Left ventricle myocardium inferior (tissue), 1 donor: ENCODE data around the gene HS6ST2. TPM values are rescaled to one million over a fixed set of nuclear protein-coding genes. Genes with fewer than 3 reads are reported as not detected.

ENCODE experiments used
- DNase-seq: peaks from one replicate; pipeline ENCODE4 v3.0.0-alpha.2; 2020
- H3K27ac ChIP-seq: fragments of 200-600 bp; replicated peaks from 2 replicates; pipeline ENCODE4 v1.8.0; 2021
- H3K27me3 ChIP-seq: fragments of 200-600 bp; 2 replicates; pipeline ENCODE4 v1.8.0; 2021; ENCODE audit warnings: low read depth
- H3K36me3 ChIP-seq: fragments of 200-600 bp; 2 replicates; pipeline ENCODE4 v1.8.0; 2021
- H3K4me1 ChIP-seq: fragments of 200-600 bp; 2 replicates; pipeline ENCODE4 v1.8.0; 2021
- H3K4me3 ChIP-seq: fragments of 200-600 bp; 2 replicates; pipeline ENCODE4 v1.8.0; 2021; ENCODE audit warnings: mild to moderate bottlenecking, moderate library complexity
- H3K9me3 ChIP-seq: fragments of 200-600 bp; replicated peaks from 2 replicates; pipeline ENCODE4 v1.8.0; 2021
- CTCF ChIP-seq: fragments of 200-600 bp; IDR thresholded peaks from 2 replicates; pipeline ENCODE4 v1.8.0; 2021; ENCODE audit warnings: antibody characterized with exemption, mild to moderate bottlenecking, borderline replicate concordance
- intact Hi-C: fragments of 100-400 bp; cut with micrococcal nuclease; formaldehyde crosslinking; loops from one replicate; pipeline ENCODE4 v1.11.0; 2022
- total RNA-seq: library from RNA; stranded (reverse); fragmentation: NEBNext Ultra II Directional; extraction: Animal tissue kit (Norgen Biotek cat#: 25700); gene quantifications from one replicate; pipeline ENCODE4 v1.2.1, GENCODE V29; 2021
- donor health status: DM: no; HTN: yes; CAD: no; lungs with severe emphysema.

HS6ST2 gene
- total RNA-seq, 1 donor from 2014 or later: 0.19 TPM

GRCh38 chrX:132613801-132614200 lies 344.6 kb downstream of the HS6ST2 start:
- Histone ChIP-seq H3K4me3 (no peak overlapping the region), H3K9me3 (no peaks in the 10 kb centered on the region), H3K36me3 (no peaks in the 10 kb centered on the region), H3K27me3 (no peaks in the 10 kb centered on the region), H3K4me1 (no peaks in the 10 kb centered on the region), H3K27ac (no peak overlapping the region)
- intact Hi-C loops: loop anchor here (10.0 kb wide), 1 partner anchor 319 kb away; no protein-coding TSS in a partner anchor
- no peak for TF ChIP-seq CTCF
- DNase-seq: no peak

- Histone ChIP-seq H3K36me3 (no peaks in the 10 kb centered on the region), H3K27ac (no peak overlapping the region), H3K9me3 (no peaks in the 10 kb centered on the region), H3K4me1 (no peaks in the 10 kb centered on the region), H3K27me3 (no peaks in the 10 kb centered on the region), H3K4me3 (no peak overlapping the region)
- intact Hi-C loops: loop anchor here (10.0 kb wide), 1 partner anchor 318 kb away; no protein-coding TSS in a partner anchor
- peak; percentile 63 for TF ChIP-seq CTCF
- DNase-seq: peak; percentile 19
Measured at GRCh38 chrX:132612821-132613564, 345.4 kb downstream of the HS6ST2 start.

- Histone ChIP-seq H3K4me1 (no peaks in the 10 kb centered on the region), H3K4me3 (no peak overlapping the region), H3K9me3 (no peaks in the 10 kb centered on the region), H3K36me3 (no peaks in the 10 kb centered on the region), H3K27ac (no peak overlapping the region), H3K27me3 (no peaks in the 10 kb centered on the region)
- intact Hi-C loops: loop anchor here (10.0 kb wide), 1 partner anchor 316 kb away; no protein-coding TSS in a partner anchor
- no peak for TF ChIP-seq CTCF
- DNase-seq: no peak
Measured at GRCh38 chrX:132610536-132610935, 347.9 kb downstream of the HS6ST2 start.

GRCh38 chrX:132609362-132609848 lies 349.0 kb downstream of the HS6ST2 start:
- Histone ChIP-seq H3K36me3 (no peaks in the 10 kb centered on the region), H3K27me3 (no peaks in the 10 kb centered on the region), H3K4me3 (no peak overlapping the region), H3K4me1 (no peaks in the 10 kb centered on the region), H3K27ac (no peak overlapping the region), H3K9me3 (no peaks in the 10 kb centered on the region)
- DNase-seq: no peak
- intact Hi-C loops: no loop called here
- no peak for TF ChIP-seq CTCF

- intact Hi-C loops: no loop called here
- no peaks in the 10 kb centered on the region for H3K27me3 ChIP-seq
- H3K9me3 ChIP-seq: no peaks in the 10 kb centered on the region
- H3K27ac ChIP-seq: no peak overlapping the region
- H3K4me1 ChIP-seq: no peaks in the 10 kb centered on the region
- DNase-seq: no peak
- no peak overlapping the region for H3K4me3 ChIP-seq
- no peaks in the 10 kb centered on the region for H3K36me3 ChIP-seq
- TF ChIP-seq CTCF: no peak
Measured at GRCh38 chrX:132603700-132604286, 354.6 kb downstream of the HS6ST2 start.
